Subcutaneous abdominal adipose tissue (tissue), 5 donors: ENCODE results near the gene PTPRA.

Source experiments
- H3K27ac ChIP-seq: one replicate; pipeline ENCODE4 v1.7.0; 2013; ENCODE audit warnings: low read depth, mild to moderate bottlenecking, inconsistent platforms, low read length, moderate library complexity
- H3K27me3 ChIP-seq, 5 donors: one replicate each; pipeline ENCODE4 v1.7.0; 2013; ENCODE audit warnings: low read length in 5 of 5, inconsistent platforms in 1 of 5; ENCODE audit not compliant: control insufficient read depth in 5 of 5, insufficient read depth in 4 of 5
- H3K36me3 ChIP-seq, 5 donors: one replicate each; pipeline ENCODE4 v1.7.0; 2013; ENCODE audit warnings: low read length in 5 of 5; ENCODE audit not compliant: control insufficient read depth in 5 of 5, insufficient read depth in 5 of 5
- H3K4me1 ChIP-seq, 5 donors: one replicate each; pipeline ENCODE4 v1.7.0; 2013; ENCODE audit warnings: low read length in 5 of 5, mild to moderate bottlenecking in 3 of 5, moderate library complexity in 1 of 5; ENCODE audit not compliant: control insufficient read depth in 5 of 5, insufficient read depth in 5 of 5
- H3K4me3 ChIP-seq, 5 donors: one replicate each; pipeline ENCODE4 v1.7.0; 2013; ENCODE audit warnings: low read length in 5 of 5, low read depth in 1 of 5
- H3K9ac ChIP-seq, 5 donors: one replicate each; pipeline ENCODE4 v1.7.0; 2013; ENCODE audit warnings: low read length in 5 of 5, mild to moderate bottlenecking in 4 of 5, moderate library complexity in 3 of 5
- H3K9me3 ChIP-seq, 5 donors: one replicate each; pipeline ENCODE4 v1.7.0; 2013; ENCODE audit warnings: low read length in 5 of 5; ENCODE audit not compliant: control insufficient read depth in 5 of 5
- donor health status: healthy.
- donor health status: healthy.
- donor health status: healthy.
- donor health status: healthy.
- donor health status: healthy.

PTPRA gene

DNA sequence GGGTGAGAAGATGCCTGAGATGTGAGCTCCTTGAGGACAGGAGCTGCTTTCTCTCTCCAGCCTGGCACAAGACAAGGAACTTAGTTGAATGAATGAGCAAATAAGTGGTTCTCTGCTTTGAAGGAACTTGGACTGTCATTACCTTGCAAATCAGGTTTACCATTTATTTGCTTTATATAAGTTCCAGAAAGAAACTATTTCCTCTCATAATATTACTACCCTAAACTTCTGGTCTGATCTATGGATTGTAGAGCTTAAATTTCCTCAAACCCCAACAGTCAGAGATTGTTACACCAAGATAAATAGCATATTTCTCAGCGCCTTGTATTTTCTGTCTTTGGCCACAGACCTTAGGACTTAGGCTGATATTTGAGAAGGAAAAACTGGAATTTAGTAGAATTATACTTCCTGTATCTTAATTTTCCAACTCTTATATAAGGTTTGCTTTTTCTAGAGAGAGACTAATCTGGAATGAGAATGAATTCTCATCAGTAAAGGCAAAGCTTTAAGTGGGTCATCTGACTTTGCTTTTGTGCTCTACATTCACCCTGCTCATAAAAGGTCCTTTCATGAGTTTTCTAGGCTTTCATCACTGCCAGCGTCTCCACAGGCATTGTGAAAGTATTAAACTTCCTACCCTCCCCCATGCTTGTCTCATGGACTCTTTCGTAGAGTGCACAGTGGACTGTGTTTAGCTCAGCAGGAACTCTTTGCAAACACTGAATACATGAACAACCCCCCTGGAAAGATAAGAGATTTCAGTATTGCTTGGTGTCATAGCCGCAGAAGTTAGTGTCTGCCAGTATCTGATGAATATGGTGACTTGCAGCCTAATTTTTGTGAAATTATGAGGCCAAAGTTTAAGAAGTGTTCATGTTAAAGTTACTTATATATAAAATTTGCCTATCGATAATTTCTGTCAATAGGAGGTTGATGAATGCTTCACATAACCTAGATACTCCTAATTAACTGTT lies 74.0 kb downstream of the PTPRA start:
- Histone ChIP-seq H3K4me3 (no peak overlapping the region), H3K9me3 (no peaks in the 10 kb centered on the region), H3K9ac (no peak overlapping the region), H3K4me1 (peaks cover 0 to 10% (median 6%) of the 10 kb centered on the region in 5 donors), H3K36me3 (peaks cover 0 to 11% (median 9%) of the 10 kb centered on the region in 5 donors), H3K27ac (no peak overlapping the region), H3K27me3 (no peaks in the 10 kb centered on the region)

- peaks cover 0 to 11% (median 9%) of the 10 kb centered on the region in 5 donors for H3K36me3 ChIP-seq
- no peak overlapping the region for H3K4me3 ChIP-seq
- H3K27ac ChIP-seq: no peak overlapping the region
- H3K9me3 ChIP-seq: no peaks in the 10 kb centered on the region
- H3K9ac ChIP-seq: no peak overlapping the region
- no peaks in the 10 kb centered on the region for H3K27me3 ChIP-seq
- H3K4me1 ChIP-seq: peaks cover 0 to 10% (median 6%) of the 10 kb centered on the region in 5 donors
Observed at GRCh38 chr20:2948968-2949367, 75.7 kb downstream of the PTPRA start.

GRCh38 chr20:2952766-2953165 lies 79.5 kb downstream of the PTPRA start:
- Histone ChIP-seq H3K4me1 (peaks cover 0 to 3% (median 1%) of the 10 kb centered on the region in 5 donors), H3K9ac (no peak overlapping the region), H3K9me3 (no peaks in the 10 kb centered on the region), H3K4me3 (no peak overlapping the region), H3K27me3 (no peaks in the 10 kb centered on the region), H3K36me3 (peaks cover 5 to 15% (median 14%) of the 10 kb centered on the region in 5 donors), H3K27ac (no peak overlapping the region)

GRCh38 chr20:2955257-2955970 lies 82.1 kb downstream of the PTPRA start:
- Histone ChIP-seq H3K27me3 (no peaks in the 10 kb centered on the region), H3K4me3 (no peak overlapping the region), H3K9me3 (no peaks in the 10 kb centered on the region), H3K4me1 (no peaks in the 10 kb centered on the region), H3K9ac (no peak overlapping the region), H3K27ac (no peak overlapping the region), H3K36me3 (peaks cover 9 to 20% (median 16%) of the 10 kb centered on the region in 5 donors)

DNA sequence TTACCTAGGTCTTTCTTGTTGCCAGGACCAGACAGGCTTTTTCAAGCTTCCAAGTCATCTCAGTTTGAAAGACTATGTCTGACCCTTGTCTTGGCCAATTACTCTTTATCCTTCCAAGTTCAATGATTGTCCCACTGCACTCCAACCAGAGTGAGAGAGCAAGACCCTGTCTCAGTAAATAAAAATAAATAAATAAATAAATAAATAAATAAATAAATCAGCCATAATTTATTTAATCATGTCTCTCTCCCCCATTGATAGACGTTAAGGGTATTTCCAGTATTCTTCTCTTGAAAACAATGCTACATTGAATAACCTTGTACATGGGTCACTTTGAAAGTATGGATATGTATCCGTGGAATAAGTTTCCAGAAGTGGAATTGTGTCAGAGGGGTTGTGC lies 83.2 kb downstream of the PTPRA start:
- no peaks in the 10 kb centered on the region for H3K27me3 ChIP-seq
- H3K9ac ChIP-seq: no peak overlapping the region
- no peak overlapping the region for H3K4me3 ChIP-seq
- no peaks in the 10 kb centered on the region for H3K9me3 ChIP-seq
- no peak overlapping the region for H3K27ac ChIP-seq
- H3K4me1 ChIP-seq: no peaks in the 10 kb centered on the region
- peaks cover 9 to 16% (median 12%) of the 10 kb centered on the region in 5 donors for H3K36me3 ChIP-seq

DNA sequence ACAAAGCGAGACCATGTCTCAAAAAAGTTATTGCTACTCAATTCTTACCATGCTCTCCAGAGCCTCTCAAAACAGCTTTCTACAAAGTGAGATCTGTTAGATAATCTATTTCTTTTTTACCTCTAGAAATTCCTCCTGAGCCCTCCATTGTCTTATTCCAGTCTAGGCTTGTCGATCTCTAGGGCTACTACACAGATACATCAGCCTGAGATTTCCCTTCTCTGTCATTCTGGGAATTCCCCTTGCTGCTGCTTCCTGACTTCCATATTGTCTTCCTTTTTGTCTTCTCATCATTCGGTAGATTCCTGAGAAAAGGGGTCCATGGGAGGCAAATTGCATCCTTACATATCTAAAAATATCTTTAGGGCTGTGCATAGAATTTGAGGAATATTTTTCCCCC lies 94.6 kb downstream of the PTPRA start:
- Histone ChIP-seq H3K9me3 (no peaks in the 10 kb centered on the region), H3K9ac (no peak overlapping the region), H3K36me3 (peaks cover 13 to 36% (median 28%) of the 10 kb centered on the region in 5 donors), H3K4me1 (no peaks in the 10 kb centered on the region), H3K27me3 (no peaks in the 10 kb centered on the region), H3K4me3 (no peak overlapping the region), H3K27ac (no peak overlapping the region)

GRCh38 chr20:2972126-2972525 lies 98.8 kb downstream of the PTPRA start:
- no peak overlapping the region for H3K9ac ChIP-seq
- H3K9me3 ChIP-seq: no peaks in the 10 kb centered on the region
- no peak overlapping the region for H3K27ac ChIP-seq
- no peaks in the 10 kb centered on the region for H3K4me1 ChIP-seq
- H3K4me3 ChIP-seq: no peak overlapping the region
- peaks cover 0 to 15% (median 10%) of the 10 kb centered on the region in 5 donors for H3K36me3 ChIP-seq
- no peaks in the 10 kb centered on the region for H3K27me3 ChIP-seq

DNA sequence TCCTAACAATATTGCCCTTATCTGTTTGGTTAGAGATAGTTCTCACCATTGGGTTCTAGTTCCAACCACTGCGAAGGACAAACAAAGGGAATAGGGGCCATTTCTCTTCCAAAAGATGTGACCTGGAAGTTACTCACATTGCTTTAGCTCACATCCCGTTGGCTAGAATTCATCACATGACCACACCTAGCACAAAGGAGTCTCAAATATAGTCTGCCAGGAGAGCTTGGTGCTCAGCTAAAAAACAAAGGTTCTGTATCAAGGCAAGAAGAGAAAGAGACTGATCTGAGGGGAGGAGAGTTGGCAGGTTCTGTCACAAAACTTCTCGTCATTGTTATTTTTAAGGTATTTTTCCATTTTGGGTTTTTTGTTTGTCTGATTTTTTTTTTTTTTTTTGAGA lies 100.3 kb downstream of the PTPRA start:
- peaks cover 3 to 10% (median 5%) of the 10 kb centered on the region in 5 donors for H3K36me3 ChIP-seq
- no peaks in the 10 kb centered on the region for H3K9me3 ChIP-seq
- no peak overlapping the region for H3K9ac ChIP-seq
- no peaks in the 10 kb centered on the region for H3K27me3 ChIP-seq
- no peak overlapping the region for H3K4me3 ChIP-seq
- H3K4me1 ChIP-seq: no peaks in the 10 kb centered on the region
- no peak overlapping the region for H3K27ac ChIP-seq

DNA sequence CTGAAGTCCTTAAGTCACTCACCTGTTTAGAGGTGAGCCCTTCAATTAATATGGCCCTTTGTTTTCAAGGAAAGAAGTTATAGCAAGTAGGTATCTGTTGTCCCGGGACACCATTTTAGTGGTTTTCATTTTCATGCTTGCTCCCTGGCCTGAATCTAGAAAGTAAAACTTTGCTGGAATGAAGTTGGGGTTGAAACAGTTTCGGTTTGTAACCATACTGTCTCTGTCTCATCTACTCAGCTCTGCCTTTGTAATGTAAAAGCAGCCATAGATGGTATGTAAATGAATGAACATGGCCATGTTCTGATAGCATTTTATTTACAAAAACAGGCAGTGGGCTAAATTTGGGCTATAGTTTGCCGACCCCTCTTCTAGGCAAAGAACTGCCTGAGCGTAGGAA lies 105.2 kb downstream of the PTPRA start:
- Histone ChIP-seq H3K4me1 (no peaks in the 10 kb centered on the region), H3K27me3 (no peaks in the 10 kb centered on the region), H3K9ac (no peak overlapping the region), H3K4me3 (no peak overlapping the region), H3K36me3 (peaks cover 0 to 5% (median 3%) of the 10 kb centered on the region in 5 donors), H3K9me3 (no peaks in the 10 kb centered on the region), H3K27ac (no peak overlapping the region)

DNA sequence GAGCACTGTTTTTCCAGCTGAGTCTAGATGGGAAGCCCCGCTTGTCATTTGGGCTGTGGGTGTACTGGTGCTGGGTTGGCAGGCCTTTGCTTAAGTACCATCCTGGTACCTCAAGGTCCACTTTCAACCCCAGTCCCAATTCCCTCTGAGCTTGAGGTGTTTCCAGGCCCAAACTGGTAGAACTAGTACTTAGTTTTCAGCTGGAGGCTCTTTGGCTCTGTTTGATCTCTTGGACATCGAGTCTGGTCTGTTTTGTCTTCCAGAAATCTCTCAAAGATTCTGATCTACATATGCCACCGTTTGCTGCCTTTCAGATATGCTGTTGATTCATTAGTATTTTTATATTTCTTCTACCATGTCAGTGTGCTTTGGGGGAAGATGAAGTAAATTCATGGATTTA lies 108.4 kb downstream of the PTPRA start:
- Histone ChIP-seq H3K27ac (no peak overlapping the region), H3K4me3 (no peak overlapping the region), H3K4me1 (peaks cover 0 to 10% (median 8%) of the 10 kb centered on the region in 5 donors), H3K36me3 (peaks cover 4 to 14% (median 9%) of the 10 kb centered on the region in 5 donors), H3K9me3 (no peaks in the 10 kb centered on the region), H3K9ac (no peak overlapping the region), H3K27me3 (no peaks in the 10 kb centered on the region)
